ENCODE results near the gene MYO3B. TPM values are rescaled to one million over a fixed set of nuclear protein-coding genes. Genes with fewer than 3 reads are reported as not detected.

Gene MYO3B
- total RNA-seq, 1 donor from 2014 or later, result 0.17 TPM

DNA sequence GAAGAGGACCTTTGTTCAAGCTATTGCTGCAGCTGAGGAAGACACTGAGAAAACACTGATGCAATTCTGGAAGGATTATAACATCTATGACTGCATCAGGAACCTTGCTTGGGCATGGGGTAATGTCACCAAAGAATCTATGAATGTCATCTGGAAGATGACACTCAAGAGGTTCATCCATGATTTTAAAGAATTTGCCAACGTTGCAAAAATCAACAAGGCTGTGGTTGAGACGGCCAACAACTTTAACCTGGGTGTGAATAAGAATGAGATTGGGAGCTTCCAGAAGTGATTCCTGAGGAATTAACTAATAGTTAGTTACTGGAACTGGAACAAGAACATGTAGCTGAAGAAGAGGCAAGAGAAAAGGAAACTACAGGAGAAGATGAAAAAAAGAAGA, 410.8 kb downstream of the MYO3B start:
- DNase-seq (no peak), ATAC-seq (no peak)
- Histone ChIP-seq H3K27ac (no peak overlapping the region), H3K9me3 (no peaks in the 10 kb centered on the region), H3K4me1 (no peaks in the 10 kb centered on the region), H3K27me3 (no peaks in the 10 kb centered on the region), H3K36me3 (no peaks in the 10 kb centered on the region), H3K4me3 (no peak overlapping the region)
- intact Hi-C loops (cut with DNase I), result no loop called here
- TF ChIP-seq, protein P1, sequence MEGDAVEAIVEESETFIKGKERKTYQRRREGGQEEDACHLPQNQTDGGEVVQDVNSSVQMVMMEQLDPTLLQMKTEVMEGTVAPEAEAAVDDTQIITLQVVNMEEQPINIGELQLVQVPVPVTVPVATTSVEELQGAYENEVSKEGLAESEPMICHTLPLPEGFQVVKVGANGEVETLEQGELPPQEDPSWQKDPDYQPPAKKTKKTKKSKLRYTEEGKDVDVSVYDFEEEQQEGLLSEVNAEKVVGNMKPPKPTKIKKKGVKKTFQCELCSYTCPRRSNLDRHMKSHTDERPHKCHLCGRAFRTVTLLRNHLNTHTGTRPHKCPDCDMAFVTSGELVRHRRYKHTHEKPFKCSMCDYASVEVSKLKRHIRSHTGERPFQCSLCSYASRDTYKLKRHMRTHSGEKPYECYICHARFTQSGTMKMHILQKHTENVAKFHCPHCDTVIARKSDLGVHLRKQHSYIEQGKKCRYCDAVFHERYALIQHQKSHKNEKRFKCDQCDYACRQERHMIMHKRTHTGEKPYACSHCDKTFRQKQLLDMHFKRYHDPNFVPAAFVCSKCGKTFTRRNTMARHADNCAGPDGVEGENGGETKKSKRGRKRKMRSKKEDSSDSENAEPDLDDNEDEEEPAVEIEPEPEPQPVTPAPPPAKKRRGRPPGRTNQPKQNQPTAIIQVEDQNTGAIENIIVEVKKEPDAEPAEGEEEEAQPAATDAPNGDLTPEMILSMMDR (IDR thresholded peaks at IDR 0.05), result no peak

DNA sequence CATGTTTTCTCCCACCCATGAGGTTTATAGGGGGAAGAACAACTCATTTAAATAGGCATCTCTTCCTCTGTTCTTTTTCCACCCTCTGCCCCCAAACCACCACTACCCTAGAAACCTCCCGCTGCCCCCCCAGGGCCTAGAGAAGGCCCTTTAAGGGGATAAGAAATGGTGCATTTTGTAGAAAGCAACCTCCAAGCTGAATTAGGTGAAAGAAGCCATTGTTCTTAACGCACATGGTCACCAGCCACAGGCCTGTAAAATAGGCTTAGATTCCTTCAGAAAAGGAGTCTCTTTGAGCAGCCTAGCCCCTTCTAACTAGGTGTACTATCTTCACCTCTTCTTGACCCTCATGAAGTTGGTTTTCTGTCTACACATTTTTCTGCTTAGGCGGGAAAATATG, 418.6 kb downstream of the MYO3B start:
- H3K27me3 ChIP-seq, result no peaks in the 10 kb centered on the region
- no peaks in the 10 kb centered on the region for H3K36me3 ChIP-seq
- H3K4me3 ChIP-seq, result no peak overlapping the region
- intact Hi-C loops (cut with DNase I), result no loop called here
- no peak overlapping the region for H3K27ac ChIP-seq
- no peak for ATAC-seq
- TF ChIP-seq, protein P1 (IDR thresholded peaks at IDR 0.05), result no peak
- H3K9me3 ChIP-seq, result no peaks in the 10 kb centered on the region
- DNase-seq, result no peak
- H3K4me1 ChIP-seq, result no peaks in the 10 kb centered on the region

DNA sequence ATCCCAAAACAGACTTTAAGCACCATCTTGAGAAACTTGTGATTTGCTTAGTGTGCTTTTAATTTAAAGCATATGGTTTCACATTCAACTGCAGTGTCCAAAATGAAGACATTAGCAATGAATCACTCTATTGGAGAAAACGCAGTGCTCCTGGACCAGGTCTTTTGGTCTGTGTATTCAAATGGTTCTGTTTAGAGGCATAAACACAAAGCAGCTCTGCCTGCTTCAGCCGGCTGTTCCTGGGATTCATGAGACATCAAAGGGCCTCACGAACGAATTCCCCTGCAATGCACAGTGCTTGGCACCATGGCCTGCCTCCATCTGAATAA, 420.1 kb downstream of the MYO3B start:
- Histone ChIP-seq H3K4me1 (no peaks in the 10 kb centered on the region), H3K36me3 (no peaks in the 10 kb centered on the region), H3K4me3 (no peak overlapping the region), H3K9me3 (no peaks in the 10 kb centered on the region), H3K27ac (no peak overlapping the region), H3K27me3 (no peaks in the 10 kb centered on the region)
- TF ChIP-seq, protein P1 (IDR thresholded peaks at IDR 0.05), result no peak
- intact Hi-C loops (cut with DNase I), result no loop called here
- DNase-seq (no peak), ATAC-seq (no peak)

DNA sequence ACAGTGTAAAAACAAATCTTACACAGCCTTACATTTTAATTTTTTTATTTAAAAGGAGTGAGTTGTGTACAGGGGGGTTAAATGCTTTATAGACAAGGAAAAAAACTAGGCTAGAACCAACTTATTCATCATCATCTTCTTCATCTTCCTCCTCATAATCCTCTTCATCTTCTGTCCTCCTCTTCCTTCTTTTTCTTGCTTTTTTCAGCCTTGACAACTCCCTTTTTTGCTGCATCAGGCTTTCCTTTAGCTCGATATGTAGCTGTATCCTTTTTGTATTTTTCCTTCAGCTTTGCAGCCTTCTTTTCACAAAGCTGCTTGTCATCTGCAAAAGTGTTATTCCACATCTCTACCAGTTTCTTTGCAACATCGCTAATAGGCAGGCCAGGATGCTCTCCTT, 423.5 kb downstream of the MYO3B start:
- DNase-seq, result no peak
- TF ChIP-seq, protein P1 (IDR thresholded peaks at IDR 0.05), result no peak

DNA sequence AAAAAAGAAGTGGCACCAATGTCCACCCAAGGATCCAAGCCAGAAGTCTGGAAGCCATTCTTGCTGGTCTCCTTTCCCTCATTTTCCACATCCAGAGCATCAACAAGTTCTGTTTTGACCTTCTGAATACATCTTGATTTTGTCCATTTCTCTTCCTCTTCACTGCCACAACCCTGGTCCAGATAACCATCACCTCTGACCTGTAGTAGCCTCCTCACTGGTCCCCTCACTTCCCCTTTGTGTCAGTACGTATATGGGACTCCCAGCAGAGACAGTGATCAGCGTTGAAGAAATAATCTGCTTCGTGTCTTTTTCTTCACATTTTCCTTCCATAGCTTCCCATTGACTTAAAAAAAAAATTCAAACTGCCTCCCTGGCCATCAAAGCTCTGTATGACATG, 427.9 kb downstream of the MYO3B start:
- no peaks in the 10 kb centered on the region for H3K36me3 ChIP-seq
- H3K4me3 ChIP-seq, result no peak overlapping the region
- H3K27ac ChIP-seq, result no peak overlapping the region
- no peaks in the 10 kb centered on the region for H3K9me3 ChIP-seq
- intact Hi-C loops (cut with DNase I), result no loop called here
- TF ChIP-seq, protein P1 (IDR thresholded peaks at IDR 0.05), result no peak
- no peak for ATAC-seq
- H3K4me1 ChIP-seq, result no peaks in the 10 kb centered on the region
- DNase-seq, result no peak
- H3K27me3 ChIP-seq, result no peaks in the 10 kb centered on the region

More for the DNA sequence above, 423.5 kb downstream of the MYO3B start:
- no peak overlapping the region for H3K27ac ChIP-seq
- no peak overlapping the region for H3K4me3 ChIP-seq
- no peaks in the 10 kb centered on the region for H3K9me3 ChIP-seq
- no peaks in the 10 kb centered on the region for H3K27me3 ChIP-seq
- ATAC-seq, result no peak
- H3K36me3 ChIP-seq, result no peaks in the 10 kb centered on the region
- intact Hi-C loops (cut with DNase I), result no loop called here
- H3K4me1 ChIP-seq, result no peaks in the 10 kb centered on the region

DNA sequence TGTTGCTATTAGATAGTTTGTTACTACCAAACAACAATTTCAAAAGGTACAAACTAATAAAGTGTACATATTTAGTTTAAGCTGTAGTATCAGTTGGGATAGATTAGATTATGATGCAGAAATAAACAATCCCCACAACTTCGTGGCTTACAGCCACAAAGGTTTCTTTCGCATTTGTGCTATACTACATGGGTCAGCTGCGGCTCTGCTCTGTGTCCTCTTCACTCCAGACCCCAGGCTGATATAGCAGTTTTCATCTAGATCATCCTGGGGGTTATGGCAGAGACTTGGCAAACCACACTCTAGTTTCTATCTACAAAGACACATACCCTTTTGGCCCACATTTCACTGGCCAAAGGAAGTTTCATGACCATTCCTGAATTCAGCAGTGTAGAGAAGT, 429.2 kb downstream of the MYO3B start:
- ATAC-seq, result no peak

More for the DNA sequence above, 429.2 kb downstream of the MYO3B start:
- Histone ChIP-seq H3K36me3 (no peaks in the 10 kb centered on the region), H3K27me3 (no peaks in the 10 kb centered on the region), H3K27ac (no peak overlapping the region), H3K4me1 (no peaks in the 10 kb centered on the region), H3K4me3 (no peak overlapping the region), H3K9me3 (no peaks in the 10 kb centered on the region)
- DNase-seq, result no peak
- TF ChIP-seq, protein P1 (IDR thresholded peaks at IDR 0.05), result no peak
- intact Hi-C loops (cut with DNase I), result no loop called here

Data from upper lobe of right lung (tissue), 1 donor.